ENCODE data around the gene GATA3.

Gene GATA3

DNA sequence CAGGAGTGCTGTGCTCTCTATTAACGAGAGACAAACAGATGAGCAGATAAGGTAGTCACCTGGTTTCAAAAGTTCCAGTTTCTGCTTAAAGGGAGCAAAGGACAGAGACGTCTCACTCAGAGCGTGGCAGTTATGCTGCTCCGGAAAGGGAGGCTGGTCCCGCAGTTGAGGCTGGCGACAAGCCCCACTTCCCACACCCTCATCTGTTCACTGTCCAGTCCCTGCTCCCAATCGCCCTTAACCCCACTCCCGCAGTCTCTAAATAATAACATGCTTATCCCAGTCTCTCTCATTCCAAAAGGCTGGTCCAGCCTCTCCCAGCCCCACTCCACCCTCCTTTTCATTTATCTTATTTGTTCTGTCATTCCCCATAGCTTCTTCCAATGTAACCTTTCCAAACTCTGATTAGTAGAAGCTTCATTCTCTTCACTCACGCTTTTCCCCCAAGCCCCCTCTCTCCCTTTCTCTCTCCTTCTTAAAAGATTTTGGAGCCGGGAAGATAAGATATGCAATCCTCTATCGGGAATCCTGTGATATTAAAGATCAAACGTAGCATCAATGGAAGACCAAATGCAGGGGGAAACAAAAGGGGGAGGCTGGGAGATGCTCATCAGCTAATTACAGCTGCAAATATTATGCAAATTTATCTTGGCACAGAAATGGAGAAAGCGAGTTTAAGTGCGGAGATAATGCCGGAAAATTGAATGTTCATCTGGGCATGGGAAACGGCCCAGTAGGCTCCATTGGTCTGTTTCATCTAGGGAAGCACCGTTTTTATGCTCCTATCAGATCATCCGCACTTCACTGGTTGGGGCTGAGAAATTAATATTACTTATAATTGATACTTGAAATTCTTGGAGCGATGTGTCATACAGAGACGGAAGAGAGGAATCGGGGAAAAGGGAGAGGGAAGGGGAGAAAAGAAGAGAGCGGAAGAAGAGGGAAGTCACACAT, 16.3 kb upstream of the GATA3 start:
- H3K4me3 ChIP-seq (ENCODE audit: control insufficient read depth, low read depth, low read length), result no peak overlapping the region
- DNase-seq (ENCODE audit: low read depth), result no peak
- TF ChIP-seq, protein P1, sequence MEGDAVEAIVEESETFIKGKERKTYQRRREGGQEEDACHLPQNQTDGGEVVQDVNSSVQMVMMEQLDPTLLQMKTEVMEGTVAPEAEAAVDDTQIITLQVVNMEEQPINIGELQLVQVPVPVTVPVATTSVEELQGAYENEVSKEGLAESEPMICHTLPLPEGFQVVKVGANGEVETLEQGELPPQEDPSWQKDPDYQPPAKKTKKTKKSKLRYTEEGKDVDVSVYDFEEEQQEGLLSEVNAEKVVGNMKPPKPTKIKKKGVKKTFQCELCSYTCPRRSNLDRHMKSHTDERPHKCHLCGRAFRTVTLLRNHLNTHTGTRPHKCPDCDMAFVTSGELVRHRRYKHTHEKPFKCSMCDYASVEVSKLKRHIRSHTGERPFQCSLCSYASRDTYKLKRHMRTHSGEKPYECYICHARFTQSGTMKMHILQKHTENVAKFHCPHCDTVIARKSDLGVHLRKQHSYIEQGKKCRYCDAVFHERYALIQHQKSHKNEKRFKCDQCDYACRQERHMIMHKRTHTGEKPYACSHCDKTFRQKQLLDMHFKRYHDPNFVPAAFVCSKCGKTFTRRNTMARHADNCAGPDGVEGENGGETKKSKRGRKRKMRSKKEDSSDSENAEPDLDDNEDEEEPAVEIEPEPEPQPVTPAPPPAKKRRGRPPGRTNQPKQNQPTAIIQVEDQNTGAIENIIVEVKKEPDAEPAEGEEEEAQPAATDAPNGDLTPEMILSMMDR (IDR thresholded peaks at IDR 0.05; ENCODE audit: control insufficient read depth, insufficient read depth, low read depth, low read length, missing control alignments), result no peak

DNA sequence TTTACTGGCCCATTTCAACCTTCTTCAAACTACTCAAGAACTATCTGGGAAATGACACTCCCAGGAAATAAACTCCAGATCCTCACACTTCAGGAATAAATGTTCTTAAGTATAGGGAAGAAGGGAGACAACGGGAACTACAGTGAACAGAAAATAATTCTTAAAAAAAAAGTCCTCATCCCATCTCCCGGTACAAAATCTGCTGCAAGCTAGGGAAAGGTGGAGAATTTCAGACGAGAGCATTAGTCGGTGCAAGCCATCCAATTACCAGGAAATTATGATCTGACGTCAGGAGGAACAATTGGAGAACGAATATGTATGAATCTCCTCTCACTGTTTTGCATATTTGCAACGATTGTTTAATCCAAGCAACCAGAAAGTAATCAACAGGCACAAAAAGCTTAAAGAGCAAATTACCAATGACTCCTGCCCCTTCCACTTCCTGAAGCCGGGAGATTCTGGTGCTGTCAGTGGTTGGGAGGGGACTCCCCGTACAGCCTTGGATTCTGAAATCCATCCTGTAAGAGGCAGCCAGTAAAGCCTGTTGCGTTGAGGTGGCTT, 15.1 kb upstream of the GATA3 start:
- TF ChIP-seq, protein P1 (IDR thresholded peaks at IDR 0.05; ENCODE audit: control insufficient read depth, insufficient read depth, low read depth, low read length, missing control alignments), result no peak
- no peak overlapping the region for H3K4me3 ChIP-seq (ENCODE audit: control insufficient read depth, low read depth, low read length)
- DNase-seq (ENCODE audit: low read depth), result no peak

DNA sequence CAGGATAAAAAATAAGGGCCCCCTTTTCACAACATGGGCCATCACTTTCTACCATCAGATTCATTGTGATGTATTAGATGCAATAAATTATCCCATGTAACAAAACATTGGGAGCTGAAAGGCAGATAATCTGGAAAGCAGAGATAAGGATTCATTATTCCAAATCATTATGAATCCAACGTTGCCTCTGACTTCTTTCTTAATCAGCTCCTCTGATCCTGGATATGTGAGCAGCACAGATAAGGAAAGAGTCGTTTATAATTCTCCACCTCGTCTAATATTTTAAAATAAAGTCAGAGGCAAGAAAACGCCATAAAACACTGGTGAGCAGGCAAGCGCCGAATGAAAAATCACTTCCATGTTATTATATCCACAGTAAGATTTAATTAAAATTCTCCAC, 13.8 kb upstream of the GATA3 start:
- TF ChIP-seq, protein P1 (IDR thresholded peaks at IDR 0.05; ENCODE audit: control insufficient read depth, insufficient read depth, low read depth, low read length, missing control alignments), result no peak
- DNase-seq (ENCODE audit: low read depth), result no peak

DNA sequence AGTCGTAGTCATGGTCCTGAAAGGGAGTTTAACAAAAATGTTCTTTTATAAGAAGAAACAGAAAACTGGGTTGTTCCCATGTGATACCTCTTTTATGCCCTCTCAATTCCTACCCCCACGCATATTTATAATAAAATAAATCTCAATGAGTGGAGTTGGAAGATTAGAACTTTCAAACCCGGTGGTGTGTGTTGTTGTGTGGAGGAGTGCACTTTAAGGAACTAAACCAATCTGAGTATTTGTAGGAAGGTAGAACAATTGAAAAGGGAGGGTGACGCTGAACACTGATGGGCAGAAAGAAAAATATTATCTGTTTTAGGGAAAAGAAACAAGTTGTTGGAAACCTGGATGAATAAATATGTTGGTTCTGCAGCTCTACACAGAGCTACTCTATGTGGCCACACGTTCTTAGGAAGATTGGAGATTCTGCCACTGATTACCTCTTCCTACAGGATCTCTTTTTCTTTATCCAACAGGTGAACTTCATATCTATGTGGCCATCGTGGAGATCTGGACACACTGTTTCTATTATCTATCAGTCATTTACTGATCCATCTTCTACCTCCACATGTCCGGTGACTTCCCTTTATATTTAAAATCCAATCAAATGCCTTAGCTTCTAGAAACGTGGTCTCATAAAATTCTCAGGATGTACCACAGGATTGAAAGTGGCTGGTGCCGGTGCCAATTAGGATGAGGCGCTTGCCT, 13.1 kb upstream of the GATA3 start:
- H3K4me3 ChIP-seq (ENCODE audit: control insufficient read depth, low read depth, low read length), result no peak overlapping the region
- DNase-seq (ENCODE audit: low read depth), result no peak
- TF ChIP-seq, protein P1 (IDR thresholded peaks at IDR 0.05; ENCODE audit: control insufficient read depth, insufficient read depth, low read depth, low read length, missing control alignments), result no peak

More for the DNA sequence above, 13.8 kb upstream of the GATA3 start:
- H3K4me3 ChIP-seq (ENCODE audit: control insufficient read depth, low read depth, low read length), result no peak overlapping the region

DNA sequence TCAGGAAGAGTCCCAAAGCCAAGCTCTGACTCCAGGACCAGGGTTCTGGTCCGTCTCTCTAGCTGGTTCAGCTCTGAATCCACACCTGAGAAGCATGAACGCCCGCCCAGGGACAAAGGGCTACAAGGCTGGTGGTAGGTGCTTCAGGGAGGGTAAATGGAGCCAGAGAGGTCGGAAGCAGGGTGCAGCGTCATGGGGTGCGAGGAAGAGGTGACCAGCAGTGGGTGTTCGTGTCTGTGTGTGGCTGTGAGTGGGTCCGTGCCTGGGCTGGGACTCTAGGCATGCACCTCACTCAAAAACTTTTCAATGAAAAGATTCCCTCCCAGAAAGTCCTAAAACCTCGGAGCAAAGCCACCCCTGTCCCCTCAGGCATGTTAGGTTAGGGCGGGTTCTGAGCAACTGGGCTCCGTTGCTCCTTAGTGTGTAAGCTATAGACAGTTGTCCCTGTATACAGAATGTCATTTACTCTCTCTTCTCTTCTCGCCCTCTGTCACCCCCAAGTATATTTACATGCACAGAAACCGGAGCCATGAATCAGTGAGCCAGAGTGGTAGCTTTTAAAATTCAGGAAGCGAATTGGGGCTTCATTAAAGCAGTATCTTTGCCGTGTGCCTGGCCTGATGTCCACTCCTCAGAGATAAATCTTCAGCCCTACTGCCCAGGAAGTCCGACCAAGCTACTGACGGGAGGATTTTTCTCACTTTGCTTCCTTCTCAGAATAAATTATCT, 12.3 kb upstream of the GATA3 start:
- TF ChIP-seq, protein P1 (IDR thresholded peaks at IDR 0.05; ENCODE audit: control insufficient read depth, insufficient read depth, low read depth, low read length, missing control alignments), result no peak
- no peak for DNase-seq (ENCODE audit: low read depth)
- no peak overlapping the region for H3K4me3 ChIP-seq (ENCODE audit: control insufficient read depth, low read depth, low read length)

Data from AG09309 (cell line).